Hepatic stellate cell (primary cell): ENCODE results near the gene DSG3.

Source experiments
- DNase-seq: peaks from one replicate; pipeline ENCODE4 v3.0.0; 2011; ENCODE audit warnings: low spot score

The DSG3 gene

DNA sequence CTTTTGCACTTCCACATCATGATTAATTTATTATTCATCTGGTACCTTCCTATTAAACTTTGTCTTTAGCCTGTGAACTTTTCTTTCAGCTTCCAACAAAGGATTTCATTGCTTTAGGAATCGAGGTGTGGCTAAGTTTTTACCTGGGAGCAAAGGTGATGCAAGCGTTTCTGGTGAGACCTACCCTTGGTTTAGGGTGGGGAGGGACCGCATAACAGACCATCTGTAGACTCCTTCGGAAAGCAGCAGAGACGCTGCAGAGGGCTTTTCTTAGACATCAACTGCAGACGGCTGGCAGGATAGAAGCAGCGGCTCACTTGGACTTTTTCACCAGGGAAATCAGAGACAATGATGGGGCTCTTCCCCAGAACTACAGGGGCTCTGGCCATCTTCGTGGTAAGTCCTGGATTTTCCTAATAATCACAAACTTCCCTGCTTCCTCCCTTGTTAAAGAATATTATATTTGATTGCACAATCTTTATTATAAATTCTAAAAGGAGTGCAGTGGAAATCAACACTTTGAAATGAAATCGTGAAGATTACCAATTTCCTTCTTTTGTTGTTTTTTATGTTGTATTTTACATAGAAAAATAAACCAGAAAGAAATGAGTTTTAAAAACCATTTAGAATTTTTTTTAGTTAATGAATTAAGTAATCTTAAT lies at the start of gene DSG3:
DSG3 (plus strand) TSS at position 212 of the 662 bp plus-strand sequence; CDS start at position 349, 137 bp downstream.
- DNase-seq: no peak

DNA sequence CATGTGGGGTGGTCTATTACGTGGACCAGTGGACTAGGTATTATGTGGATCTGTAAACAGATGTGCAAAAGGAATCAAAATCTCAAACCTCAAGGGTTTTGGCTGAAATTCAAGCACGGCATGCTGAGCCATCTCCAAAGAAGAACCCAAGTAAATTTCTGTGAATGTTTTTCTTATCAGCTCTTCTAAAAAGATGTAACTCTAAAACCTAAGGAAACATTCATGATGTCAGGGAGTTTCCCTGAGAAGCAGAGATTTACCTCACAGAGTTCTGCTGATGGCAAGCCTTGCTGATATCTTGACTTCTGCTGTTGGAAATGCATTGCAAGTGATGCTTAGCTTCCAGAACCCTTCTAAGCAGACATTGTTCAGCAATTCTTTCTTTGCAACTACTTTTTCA lies 49.4 kb upstream of the DSG3 start:
- no peak for DNase-seq

DNA sequence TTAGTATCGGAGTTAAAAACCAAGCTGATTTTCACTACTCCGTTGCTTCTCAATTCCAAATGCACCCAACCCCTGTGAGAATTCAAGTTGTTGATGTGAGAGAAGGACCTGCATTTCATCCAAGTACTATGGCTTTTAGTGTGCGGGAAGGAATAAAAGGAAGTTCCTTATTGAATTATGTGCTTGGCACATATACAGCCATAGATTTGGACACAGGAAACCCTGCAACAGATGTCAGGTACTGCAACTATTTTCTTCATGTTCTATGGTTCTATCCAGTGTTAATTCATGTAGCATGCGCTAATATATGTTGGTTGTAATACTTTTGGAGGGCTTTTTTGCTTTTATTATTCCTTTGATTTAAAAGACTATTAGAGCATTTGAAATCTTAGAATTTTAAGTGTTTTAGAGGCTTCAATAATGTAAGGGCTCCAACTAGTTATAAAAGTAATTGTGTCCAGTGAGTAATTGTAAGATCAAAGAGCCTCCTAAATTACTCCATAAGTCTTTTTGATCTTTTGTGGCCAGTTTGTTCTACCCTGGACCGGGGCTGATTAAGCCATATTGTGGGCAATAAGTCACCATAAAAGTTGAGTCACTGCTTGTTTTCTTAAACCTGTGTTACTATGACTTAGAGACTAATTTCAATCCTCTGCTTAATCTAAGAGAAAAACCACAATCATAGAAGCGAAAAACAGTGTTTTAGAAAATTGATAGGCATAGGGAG lies 48.1 kb upstream of the DSG3 start:
- DNase-seq: no peak

DNA sequence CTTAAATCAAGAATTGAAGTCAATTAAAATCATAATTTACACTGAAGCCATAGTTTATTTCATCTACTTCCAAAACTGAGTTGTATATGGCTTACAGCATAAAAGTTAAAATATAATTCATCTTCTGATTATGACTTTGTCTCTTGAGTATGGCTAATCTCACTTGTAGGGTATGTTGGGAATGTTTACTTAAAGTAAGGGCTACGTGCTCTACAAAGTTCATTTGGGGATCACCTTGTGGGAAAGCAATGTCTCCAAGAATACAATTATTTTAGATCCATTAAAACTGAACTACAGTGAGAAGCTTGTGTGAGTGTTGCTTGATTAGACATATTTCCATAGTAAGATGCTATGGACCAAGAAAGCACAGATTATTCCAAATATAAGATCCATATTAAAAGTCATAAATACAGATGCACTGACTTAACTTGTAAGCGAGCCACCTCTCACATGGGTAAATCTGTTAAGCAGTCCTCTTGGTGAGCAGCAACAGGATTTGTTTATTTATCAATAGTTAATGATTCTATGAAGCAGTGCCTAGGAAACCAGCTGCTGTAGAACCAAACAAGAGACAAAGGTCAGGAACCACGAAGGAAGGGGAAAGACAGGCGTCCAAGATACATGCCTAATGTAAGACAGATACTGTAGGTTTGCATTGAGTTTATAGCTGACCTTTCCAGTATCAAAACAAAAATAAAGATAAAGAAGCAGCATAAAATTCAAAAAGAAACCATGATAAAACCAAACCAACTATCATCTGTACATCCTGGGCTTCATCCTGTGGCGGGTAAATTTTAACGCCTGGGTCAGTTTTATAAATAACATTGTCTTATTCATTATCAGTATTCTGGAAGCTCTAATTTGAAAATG lies 46.1 kb upstream of the DSG3 start:
- DNase-seq: no peak

DNA sequence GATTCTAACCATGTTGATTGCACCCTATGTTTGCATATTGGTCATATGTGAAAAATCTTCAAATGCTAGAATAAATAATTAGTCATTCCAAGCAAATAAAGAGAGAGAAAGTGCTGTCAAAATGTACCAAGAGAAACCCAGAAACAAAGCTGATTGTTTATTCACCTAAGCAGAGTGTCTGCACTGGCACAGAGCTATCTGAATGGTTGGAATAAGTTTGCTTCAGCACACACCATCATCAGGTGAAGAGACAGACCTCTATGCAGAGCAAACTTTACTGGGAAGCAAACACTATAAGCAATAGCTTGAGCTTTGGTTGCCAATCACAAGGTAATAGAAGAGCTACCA lies 45.5 kb upstream of the DSG3 start:
- no peak for DNase-seq

DNA sequence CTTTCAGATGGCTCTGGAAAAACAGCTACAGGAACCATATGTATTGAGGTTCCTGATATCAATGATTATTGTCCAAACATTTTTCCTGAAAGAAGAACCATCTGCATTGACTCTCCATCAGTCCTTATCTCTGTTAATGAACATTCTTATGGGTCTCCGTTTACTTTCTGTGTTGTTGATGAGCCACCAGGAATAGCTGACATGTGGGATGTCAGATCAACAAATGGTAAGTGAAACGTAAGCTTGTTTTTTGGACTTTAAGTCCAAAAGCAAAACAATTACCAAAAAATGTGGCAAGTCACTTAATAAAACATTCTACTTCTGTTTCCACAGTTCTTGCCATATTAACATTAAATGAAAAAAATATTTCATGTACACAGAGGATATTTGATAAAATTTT lies 44.1 kb upstream of the DSG3 start:
- no peak for DNase-seq

- DNase-seq: no peak
Measured at GRCh38 chr18:31407649-31408048, 39.9 kb upstream of the DSG3 start.

DNA sequence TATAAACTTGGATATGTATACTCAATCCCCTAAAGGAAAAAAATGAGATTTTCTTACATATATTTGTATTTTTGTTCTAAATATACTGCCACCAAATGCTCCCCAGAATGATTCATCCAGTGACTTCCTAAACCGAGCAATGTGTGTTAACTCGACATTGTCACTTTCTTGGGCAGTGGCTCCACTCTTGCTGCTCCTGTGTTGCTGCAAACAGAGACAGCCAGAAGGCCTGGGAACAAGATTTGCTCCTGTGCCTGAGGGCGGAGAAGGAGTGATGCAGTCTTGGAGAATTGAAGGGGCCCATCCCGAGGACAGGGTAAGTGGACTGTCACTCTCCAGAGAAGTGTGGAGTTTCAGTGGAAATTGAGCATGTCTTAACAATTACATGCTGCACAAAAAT lies 38.3 kb upstream of the DSG3 start:
- no peak for DNase-seq

DNA sequence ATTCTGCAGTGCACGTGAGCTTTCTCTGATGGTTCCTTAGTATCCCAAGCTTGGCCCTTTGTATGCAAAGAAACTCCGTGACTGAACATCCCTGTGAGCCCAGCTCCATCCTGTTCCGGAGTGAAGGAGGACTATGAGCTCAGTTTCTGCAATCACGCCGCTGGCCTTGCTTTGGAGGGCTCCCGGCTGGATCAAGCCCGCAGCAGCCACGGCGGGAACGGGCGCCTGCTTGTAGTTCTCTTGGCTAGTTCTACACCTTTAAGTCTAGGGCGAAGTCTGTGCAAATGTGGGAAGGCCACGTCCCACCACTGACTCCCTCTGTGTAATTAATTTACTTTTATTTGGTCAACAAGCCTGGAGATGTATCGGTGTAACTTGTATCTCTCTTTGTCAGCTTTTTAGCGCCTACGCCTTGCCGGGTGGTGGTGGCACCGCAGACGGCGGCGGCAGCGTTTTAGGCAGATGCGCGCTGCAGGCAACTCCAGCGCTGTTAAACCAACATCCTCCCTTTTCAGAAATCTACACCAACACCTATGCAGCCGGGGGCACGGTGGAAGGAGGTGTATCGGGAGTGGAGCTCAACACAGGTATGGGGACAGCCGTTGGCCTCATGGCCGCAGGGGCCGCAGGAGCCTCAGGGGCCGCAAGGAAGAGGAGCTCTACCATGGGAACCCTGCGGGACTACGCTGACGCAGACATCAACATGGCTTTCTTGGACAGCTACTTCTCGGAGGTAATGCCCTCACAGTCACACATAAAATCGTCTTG lies 36.6 kb upstream of the DSG3 start:
- DNase-seq: no peak

- DNase-seq: no peak
Measured at GRCh38 chr18:31413137-31413536, 34.4 kb upstream of the DSG3 start.

- no peak for DNase-seq
Measured at GRCh38 chr18:31417850-31418249, 29.7 kb upstream of the DSG3 start.

DNA sequence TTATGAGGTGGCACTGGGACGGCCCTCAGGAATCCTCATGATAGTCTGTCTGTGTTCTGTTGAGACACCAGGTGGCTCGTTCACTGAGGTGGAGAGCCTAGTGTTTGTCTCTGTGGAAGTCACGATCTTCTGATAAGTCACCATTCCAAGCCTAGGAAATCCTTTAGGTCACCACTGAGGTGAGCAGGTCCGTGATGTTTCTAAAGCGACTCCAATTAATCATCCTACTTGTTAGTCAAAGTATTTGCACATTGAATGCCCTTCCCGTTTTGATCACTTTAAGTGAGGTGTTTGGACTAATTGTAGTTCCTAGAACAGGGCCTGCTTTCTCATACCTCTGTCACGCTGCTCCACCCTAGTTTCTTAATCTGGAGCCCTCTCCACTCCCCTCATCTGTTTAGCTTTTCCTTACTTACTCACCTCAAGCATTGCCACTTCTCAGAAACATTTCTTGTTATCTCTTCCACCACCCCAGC lies 28.0 kb upstream of the DSG3 start:
- DNase-seq: no peak

- DNase-seq: no peak
Measured at GRCh38 chr18:31420032-31420431, 27.5 kb upstream of the DSG3 start.

DNA sequence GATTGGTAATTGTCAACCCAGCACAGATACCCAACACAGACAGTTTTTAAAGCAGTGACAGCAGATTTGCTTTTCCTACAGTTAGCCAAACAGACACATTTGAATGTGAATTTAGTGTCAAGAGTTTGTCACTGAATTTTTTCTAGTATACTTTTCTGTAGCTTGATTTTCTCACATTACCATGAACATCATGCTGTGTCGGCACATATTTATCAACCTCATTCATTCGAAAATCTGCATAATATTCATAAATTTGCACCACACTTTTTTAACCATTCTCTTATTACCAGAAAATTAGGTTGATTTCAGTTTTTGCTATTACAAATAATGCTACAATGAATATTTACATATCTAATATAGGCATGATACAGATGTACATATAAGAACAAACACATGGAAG lies 27.0 kb upstream of the DSG3 start:
- DNase-seq: no peak

- DNase-seq: no peak
Measured at GRCh38 chr18:31424383-31424988, 23.1 kb upstream of the DSG3 start.

DNA sequence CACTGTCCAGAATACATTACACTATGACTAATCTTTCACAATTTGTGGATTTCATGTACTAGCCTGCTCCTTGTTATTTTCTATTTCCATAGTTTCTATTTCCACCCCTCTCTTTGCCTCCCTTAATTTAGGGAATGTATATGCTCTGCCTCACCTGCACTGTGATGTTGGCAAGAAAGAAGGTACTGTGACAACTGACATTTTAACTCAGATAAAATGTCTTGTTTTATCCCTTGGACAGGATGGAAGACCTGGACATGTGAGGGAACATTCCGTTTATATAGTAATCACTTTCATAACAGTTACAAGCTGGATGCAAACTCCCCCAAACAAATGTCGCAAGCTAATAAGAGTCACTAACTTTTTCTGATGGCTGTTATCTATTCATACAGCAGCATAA lies 21.5 kb upstream of the DSG3 start:
- DNase-seq: no peak

DNA sequence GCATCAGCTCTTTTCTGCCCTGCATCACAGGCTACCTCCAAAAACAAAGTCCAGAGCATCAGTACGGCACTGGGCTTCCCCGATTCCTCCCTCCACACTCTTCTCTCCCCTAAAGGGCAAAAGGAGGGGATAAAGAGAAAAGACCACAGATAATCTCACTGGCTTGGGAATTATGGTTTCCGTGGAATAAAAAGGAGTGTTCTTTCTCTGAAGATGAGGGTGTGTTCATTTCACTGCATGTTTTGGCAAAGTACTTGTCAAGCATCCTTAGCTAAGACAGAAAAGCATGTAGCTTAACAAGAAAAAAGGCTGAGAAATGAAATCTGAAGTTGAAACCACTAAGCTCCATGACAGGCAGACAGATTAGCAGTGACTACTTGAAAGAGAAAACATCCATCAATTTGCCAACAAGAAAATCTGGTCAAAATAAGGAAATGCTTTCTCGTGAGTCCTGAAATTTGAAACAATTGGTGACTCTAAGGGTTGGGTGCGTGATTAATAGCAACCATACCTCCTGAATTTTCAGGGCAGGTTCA lies 20.6 kb upstream of the DSG3 start:
- DNase-seq: no peak

- DNase-seq: no peak
Measured at GRCh38 chr18:31428211-31428610, 19.3 kb upstream of the DSG3 start.

DNA sequence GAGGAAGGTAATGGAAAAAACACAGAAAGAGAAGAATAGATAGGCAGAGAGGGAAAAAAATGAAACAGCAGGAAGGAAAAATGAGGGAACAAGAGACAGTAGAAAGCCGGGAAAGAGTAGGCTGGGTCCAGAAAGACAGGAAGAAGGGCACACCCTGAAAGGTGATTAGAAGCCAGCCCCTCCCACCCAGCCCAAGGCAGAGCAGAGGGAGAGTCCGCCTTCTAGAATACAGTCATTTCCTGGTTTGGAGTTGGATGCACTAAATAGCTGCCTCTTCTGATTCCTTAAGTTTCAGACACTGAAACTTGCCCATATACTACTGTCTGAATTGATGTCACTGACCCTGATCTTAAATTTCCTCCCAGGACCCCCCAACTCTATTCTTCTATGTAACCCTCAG lies 17.9 kb upstream of the DSG3 start:
- no peak for DNase-seq

DNA sequence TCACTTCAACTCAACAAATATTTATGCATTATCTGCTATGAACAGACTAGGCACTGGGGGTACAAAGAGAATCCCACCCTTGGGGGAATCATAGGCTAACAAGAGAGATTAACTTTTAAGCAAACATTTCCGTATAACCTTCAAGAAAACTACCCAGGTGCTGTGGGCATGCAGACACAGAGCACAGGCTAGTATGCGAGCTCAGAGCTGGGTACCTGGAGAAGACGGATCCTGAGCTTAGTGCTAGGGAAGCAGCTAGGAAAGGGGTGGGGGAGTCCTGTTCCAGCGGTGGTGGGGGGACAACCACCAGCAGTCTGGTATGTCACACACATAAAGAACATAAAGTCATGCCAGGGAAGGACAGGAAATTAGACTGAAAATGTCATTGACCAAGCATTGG lies 17.5 kb upstream of the DSG3 start:
- DNase-seq: no peak

DNA sequence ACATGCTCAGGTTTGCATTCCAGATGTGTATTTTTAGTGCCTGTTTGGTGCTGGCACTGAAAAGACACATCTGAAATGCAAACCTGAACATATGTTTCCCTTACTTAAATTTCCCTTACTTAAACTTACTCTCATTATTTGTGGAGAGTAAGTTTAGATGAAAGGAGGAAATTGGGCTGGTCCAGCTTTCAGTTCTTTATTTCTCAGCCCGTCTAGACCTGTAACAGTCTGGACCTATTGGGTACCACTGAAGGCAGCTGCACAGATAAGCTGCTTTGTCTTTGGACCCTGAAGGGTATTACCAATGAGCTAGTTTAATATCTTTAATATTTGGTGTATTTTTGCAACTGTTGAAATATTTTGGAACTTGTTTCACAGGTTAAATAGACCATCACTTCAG lies 17.0 kb upstream of the DSG3 start:
- no peak for DNase-seq

- DNase-seq: no peak
Measured at GRCh38 chr18:31432316-31432715, 15.2 kb upstream of the DSG3 start.
